Spleen (tissue), 7 donors: ENCODE results near the gene LGALS1.

Source experiments
- POLR2A ChIP-seq, 3 donors: fragments of 450-650 bp; IDR thresholded peaks; one replicate each; pipeline ENCODE4 v1.5.1; 2017; ENCODE audit warnings: antibody characterized with exemption in 3 of 3, mild to moderate bottlenecking in 1 of 3
- POLR2AphosphoS5 ChIP-seq, 3 donors: sonication (generic); formaldehyde crosslinking; IDR thresholded peaks; one replicate each; pipeline ENCODE4 v1.5.1; 2017; ENCODE audit warnings: antibody characterized with exemption in 3 of 3
- TF ChIP-seq, protein P1 (sequence below), 11 experiments: fragments of 200-600 bp in 7 of 11; fragments of 450-650 bp in 4 of 11; sonication (generic) in 4 of 11; IDR thresholded peaks in 8 of 11; conservative IDR thresholded peaks in 3 of 11; 1 replicate in 7 of 11; 2 replicates in 4 of 11; pipeline versions ENCODE4 v1.4.0 to v1.8.0; 2016 to 2021; ENCODE audit warnings: antibody characterized with exemption in 11 of 11, inconsistent platforms in 4 of 11, mild to moderate bottlenecking in 1 of 11
- donor health status: DM: no; HTN: no; CAD: no; lungs with moderate emphysema.
- donor health status: DM: no; HTN: no; CAD: no.
- donor health status: DM: no; HTN: no; CAD: no.

DNA sequence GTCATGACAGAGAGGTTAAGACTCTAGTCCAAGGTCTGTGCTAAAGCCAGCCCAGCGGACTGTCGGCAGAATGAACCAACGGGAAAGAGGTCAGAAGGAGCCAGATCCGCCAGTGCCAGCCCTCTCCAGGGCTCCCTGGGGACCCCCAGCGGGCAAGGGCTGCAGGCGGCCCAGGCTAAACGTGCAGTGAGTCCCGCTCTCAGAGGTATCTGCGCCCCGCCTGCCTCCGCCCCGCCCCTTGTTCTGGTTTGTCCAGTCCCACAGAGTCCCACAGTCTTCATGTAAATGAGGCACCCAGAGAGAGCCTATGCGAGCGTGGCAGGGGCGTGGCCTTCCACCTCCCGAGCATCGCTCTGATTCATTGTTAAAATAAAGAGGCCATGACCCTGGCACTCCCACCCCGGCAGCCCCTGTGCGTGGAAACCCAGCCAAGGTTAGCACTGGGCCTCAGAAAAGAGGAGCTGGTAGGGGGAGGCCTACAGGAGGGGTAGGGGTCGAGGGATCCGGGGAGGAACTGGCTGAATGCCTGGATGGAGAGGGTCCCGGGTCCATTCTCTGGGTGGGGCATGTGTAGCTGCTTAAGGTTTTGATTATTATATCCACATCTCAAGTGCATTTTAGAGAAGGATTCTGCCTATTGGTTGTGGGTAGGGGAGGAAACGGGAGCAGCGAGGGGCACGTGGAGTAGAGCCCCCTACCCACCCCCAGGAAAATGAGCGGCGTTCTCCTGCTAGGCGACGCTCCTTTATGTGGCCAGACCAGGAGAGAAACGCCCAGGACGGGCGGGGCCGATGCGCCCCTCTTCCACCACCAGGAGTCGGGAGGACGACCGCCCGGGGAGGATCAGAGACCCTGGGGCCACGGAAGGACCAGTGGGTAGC lies 21.5 kb downstream of the LGALS1 start, which contains the start of gene TRIOBP:
- TF ChIP-seq, protein P1, sequence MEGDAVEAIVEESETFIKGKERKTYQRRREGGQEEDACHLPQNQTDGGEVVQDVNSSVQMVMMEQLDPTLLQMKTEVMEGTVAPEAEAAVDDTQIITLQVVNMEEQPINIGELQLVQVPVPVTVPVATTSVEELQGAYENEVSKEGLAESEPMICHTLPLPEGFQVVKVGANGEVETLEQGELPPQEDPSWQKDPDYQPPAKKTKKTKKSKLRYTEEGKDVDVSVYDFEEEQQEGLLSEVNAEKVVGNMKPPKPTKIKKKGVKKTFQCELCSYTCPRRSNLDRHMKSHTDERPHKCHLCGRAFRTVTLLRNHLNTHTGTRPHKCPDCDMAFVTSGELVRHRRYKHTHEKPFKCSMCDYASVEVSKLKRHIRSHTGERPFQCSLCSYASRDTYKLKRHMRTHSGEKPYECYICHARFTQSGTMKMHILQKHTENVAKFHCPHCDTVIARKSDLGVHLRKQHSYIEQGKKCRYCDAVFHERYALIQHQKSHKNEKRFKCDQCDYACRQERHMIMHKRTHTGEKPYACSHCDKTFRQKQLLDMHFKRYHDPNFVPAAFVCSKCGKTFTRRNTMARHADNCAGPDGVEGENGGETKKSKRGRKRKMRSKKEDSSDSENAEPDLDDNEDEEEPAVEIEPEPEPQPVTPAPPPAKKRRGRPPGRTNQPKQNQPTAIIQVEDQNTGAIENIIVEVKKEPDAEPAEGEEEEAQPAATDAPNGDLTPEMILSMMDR (IDR thresholded peaks at IDR 0.05 in 8 of 11, conservative IDR thresholded peaks at IDR 0.05 in 3 of 11), result peak in 7 of 11 experiments; percentile 20 to 57 (median 46)
- TF ChIP-seq POLR2A (IDR thresholded peaks at IDR 0.05) (no peak), POLR2AphosphoS5 (IDR thresholded peaks at IDR 0.05) (peak; percentile 26 to 79 (median 64))
